HepG2 (cell line): Measurements from ENCODE around the gene ACTN4. TPM values are rescaled to one million over a fixed set of nuclear protein-coding genes. Genes with fewer than 3 reads are reported as not detected.
A peak's percentile ranks its signal among the peaks of the same experiment; 100 is the strongest.

Experiments
- ARID2 ChIP-seq: sonication (generic); formaldehyde crosslinking; IDR thresholded peaks from 2 replicates; pipeline ENCODE4 v1.8.1; 2022; ENCODE audit warnings: mild to moderate bottlenecking, missing genetic modification reagents, borderline replicate concordance
- CC2D1A ChIP-seq: sonication (generic); formaldehyde crosslinking; IDR thresholded peaks from 2 replicates; pipeline ENCODE4 v1.8.1; 2023; ENCODE audit warnings: mild to moderate bottlenecking, missing genetic modification reagents
- ERF ChIP-seq: IDR thresholded peaks from 2 replicates; pipeline ENCODE4 v1.6.1; 2018; ENCODE audit warnings: missing biosample characterization, missing genetic modification reagents
- HNRNPL ChIP-seq: fragments of 200-400 bp; formaldehyde crosslinking; IDR thresholded peaks from 2 replicates; pipeline ENCODE4 v1.6.1; 2017; ENCODE audit warnings: mild to moderate bottlenecking, low read depth, low read length
- IRX3 ChIP-seq: sonication (generic); formaldehyde crosslinking; IDR thresholded peaks from 2 replicates; pipeline ENCODE4 v1.8.1; 2023; ENCODE audit warnings: mild to moderate bottlenecking, low read depth, missing genetic modification reagents, borderline replicate concordance
- KIAA2018 ChIP-seq: sonication (generic); formaldehyde crosslinking; IDR thresholded peaks from 2 replicates; pipeline ENCODE4 v1.5.0; 2020; ENCODE audit warnings: mild to moderate bottlenecking, missing genetic modification reagents, borderline replicate concordance
- PRDM10 ChIP-seq: sonication (generic); formaldehyde crosslinking; IDR thresholded peaks from 2 replicates; pipeline ENCODE4 v1.4.0; 2020; ENCODE audit warnings: low read depth, missing genetic modification reagents
- TEAD2 ChIP-seq: sonication (generic); formaldehyde crosslinking; IDR thresholded peaks from 2 replicates; pipeline ENCODE4 v1.9.0; 2021; ENCODE audit warnings: missing genetic modification reagents
- TFDP1 ChIP-seq: IDR thresholded peaks from 2 replicates; pipeline ENCODE4 v1.6.1; 2016; ENCODE audit warnings: missing compliant biosample characterization, missing genetic modification reagents, borderline replicate concordance
- WIZ ChIP-seq: sonication (generic); formaldehyde crosslinking; IDR thresholded peaks from 2 replicates; pipeline ENCODE4 v1.5.1; 2020; ENCODE audit warnings: mild to moderate bottlenecking, missing genetic modification reagents
- ZNF549 ChIP-seq: sonication (generic); formaldehyde crosslinking; IDR thresholded peaks from 2 replicates; pipeline ENCODE4 v1.5.0; 2020; ENCODE audit warnings: missing genetic modification reagents
- ZNF598 ChIP-seq: sonication (generic); formaldehyde crosslinking; IDR thresholded peaks from 2 replicates; pipeline ENCODE4 v1.5.1; 2020; ENCODE audit warnings: mild to moderate bottlenecking, missing genetic modification reagents, borderline replicate concordance
- polyA plus RNA-seq, 8 experiments: library from polyadenylated mRNA; depleted of rRNA in 3 of 8; stranded (reverse) in 7 of 8; unstranded in 1 of 8; fragments of >200 nt; fragmentation: Illumina TruSeq in 4 of 8; extraction: Trizol in 4 of 8; gene quantifications; 2 replicates each; pipeline versions ENCODE4 v1.2.1 to v1.2.3, GENCODE V29; 2011 to 2016; ENCODE audit warnings: low read depth in 4 of 8, missing spikeins in 1 of 8, mixed read lengths in 1 of 8; ENCODE audit not compliant: insufficient read depth in 1 of 8
- total RNA-seq, 5 experiments: library from RNA; depleted of rRNA; stranded (reverse); fragments of >200 nt; fragmentation: Illumina TruSeq; extraction: Trizol; gene quantifications; 2 replicates each; pipeline ENCODE4 v1.2.3, GENCODE V29; 2016; ENCODE audit warnings: low read depth in 1 of 5

The ACTN4 gene
- total and polyA plus RNA-seq, 2 of the 13 experiments (the other 11 are each of a cell fraction or from before 2014, with no cell fraction given), result 171 to 192 TPM

GRCh38 chr19:38721979-38722773, 74.7 kb downstream of the ACTN4 start (continued):
- TF ChIP-seq PRDM10 (CRISPR knock-in tag), result no peak
- TF ChIP-seq CC2D1A, result no peak
- TF ChIP-seq TFDP1, result peak; percentile 64; the same call in 1 of the 2 replicates
- TF ChIP-seq TEAD2 (CRISPR knock-in tag), result no peak
- TF ChIP-seq ZNF549 (CRISPR knock-in tag), result no peak
- no peak for TF ChIP-seq ARID2 (CRISPR knock-in tag)
- TF ChIP-seq HNRNPL, result peak; percentile 73; the same call in 1 of the 2 replicates
- TF ChIP-seq KIAA2018, result no peak
- peak; percentile 73; the same call in 1 of the 2 replicates for TF ChIP-seq ERF
- TF ChIP-seq ZNF598 (CRISPR knock-in tag), result no peak
- no peak for TF ChIP-seq IRX3 (CRISPR knock-in tag)
- no peak for TF ChIP-seq WIZ (CRISPR knock-in tag)
